ENCODE results near the gene LIMS1.
A peak's percentile ranks its signal among the peaks of the same experiment; 100 is the strongest.
"Not testable (repeated sequence)": the region's sequence is repeated elsewhere in the genome, so short reads cannot be mapped to it uniquely, and the experiment has no call there.

Gene LIMS1

DNA sequence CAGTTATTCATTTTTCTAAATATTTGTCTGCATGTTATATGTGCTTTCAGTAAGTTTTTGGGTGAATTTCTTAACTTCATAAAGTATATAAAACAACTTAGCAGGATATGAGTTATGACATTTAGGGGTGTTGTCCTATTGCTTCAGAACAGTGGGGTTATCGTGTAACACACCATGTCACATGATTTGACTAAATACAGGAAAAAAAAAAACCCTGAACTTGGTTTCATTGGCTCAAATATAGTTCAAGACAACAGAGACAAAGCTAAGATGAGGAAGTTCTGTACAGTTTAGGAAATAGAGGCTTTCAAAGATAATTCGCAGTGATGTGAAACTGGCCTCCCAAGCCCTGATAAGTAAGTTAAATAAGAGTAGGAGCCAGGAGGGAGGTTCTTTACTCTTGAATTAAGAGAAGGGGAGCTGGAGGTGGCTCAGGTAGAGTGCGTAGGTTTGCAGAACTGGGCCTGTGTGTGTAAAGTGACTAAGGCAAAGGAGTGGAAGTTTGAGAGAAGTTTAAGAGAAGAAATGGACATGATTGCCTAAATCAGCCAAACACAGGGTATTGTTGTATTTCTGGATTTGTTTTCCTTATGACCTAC lies 53.9 kb downstream of the LIMS1 start:
- no peak for DNase-seq (ENCODE audit: low spot score)

- no peak for DNase-seq (ENCODE audit: low spot score)
Measured at GRCh38 chr2:108589372-108589771, 55.1 kb downstream of the LIMS1 start.

DNA sequence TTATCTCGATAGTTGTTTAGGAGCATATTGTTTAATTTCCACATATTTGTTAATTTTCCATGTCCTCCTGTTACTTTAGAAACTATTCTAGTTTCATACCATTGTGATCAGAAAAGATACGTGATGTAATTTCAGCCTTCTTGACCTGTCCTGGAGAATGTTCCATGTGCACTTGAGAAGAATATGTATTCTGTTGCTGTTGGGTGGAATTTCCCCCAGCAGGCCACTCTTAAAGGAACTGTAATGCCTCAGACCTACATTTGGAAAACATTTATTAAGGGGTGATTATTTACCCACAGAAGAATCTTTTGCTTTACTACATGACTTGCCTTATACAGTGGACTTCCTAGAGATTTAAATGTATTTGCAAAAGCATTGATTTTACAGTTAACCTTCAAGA lies 55.5 kb downstream of the LIMS1 start:
- DNase-seq (ENCODE audit: low spot score) = no peak

GRCh38 chr2:108591163-108591562 lies 56.9 kb downstream of the LIMS1 start:
- no peak for DNase-seq (ENCODE audit: low spot score)

DNA sequence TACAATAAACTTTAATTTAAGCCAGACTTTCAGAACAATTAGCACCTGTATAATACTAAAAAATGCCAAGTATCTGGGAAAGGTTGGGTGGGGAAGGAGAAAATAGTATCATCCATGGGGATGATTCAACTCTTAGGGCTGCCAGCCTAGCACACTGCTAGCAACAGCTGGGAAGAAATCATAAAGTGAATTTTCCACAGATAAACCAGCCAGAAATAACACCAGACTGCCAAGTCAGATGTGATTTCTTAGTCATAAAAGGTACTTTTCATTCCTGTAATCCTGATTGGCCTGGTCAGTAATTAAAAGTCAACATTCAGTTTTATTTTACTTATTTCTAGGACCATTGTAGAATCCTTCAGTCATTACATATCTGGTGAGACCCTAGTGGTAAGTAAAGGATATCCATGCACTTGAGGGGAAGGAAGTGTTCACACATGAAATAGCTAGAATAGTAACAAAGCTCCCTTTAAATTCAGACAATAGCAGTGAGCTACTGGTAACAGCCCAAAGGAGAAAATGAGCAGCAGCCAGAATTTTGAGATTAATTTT lies 59.4 kb downstream of the LIMS1 start:
- no peak for DNase-seq (ENCODE audit: low spot score)

DNA sequence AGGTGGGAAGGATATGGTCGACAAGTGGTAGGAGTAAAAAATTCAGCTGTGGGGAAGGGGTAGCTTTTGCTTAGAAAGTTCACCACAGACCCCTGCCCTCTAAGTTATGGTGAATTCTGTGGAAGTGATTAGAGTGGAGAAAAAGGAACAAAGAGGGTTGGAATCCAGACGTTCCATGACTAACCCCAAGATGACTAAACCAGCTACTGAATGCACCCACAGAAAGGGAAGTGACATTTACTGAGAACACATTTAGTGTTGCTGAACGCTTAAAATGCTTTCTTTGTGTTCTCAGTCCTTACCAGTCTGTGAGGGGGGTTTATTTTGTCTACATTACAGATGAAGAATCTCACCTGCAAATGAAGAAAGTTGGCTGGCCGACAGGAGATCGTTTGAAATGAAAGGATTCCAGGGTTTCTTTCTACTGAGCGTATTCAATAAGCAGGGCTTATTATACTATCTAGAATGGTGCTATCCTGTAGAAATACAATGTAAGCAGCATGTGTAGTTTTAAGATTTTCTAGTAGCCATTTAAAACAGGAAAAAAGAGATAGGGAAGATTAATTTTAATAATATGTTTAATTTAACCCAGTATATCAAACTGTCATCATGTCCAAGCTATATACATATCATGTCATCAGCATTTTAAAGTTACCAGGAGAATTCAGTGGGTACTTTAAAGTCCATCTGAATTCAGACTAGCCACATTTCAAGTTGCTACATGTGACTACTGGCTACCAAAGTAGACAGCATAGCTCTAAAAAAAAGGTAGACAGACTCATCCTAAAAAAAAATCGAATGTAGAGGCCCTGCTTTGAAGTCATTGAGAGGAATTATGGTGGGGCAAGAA lies 60.1 kb downstream of the LIMS1 start:
- no peak for DNase-seq (ENCODE audit: low spot score)

- no peak for DNase-seq (ENCODE audit: low spot score)
Measured at GRCh38 chr2:108594982-108595464, 60.8 kb downstream of the LIMS1 start.

DNA sequence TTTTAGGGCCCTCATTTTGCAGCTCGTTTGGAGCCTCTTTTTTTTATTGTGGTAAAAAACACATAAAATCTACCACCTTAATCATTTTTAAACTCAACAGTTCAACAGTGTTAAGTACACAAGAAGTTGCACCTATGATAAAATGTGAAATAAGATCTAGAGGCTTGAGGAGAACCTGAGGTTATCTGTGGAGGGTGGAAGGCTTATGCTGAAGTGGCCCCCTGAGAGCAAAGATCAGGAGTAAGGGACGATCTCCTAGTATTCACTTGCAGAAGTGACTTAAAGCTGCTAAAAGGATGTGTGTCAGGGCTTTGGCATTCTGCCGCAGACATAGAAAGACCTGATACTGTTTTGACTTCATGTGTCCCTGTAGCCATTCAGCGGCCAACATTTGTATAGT lies 61.5 kb downstream of the LIMS1 start:
- DNase-seq (ENCODE audit: low spot score) = not testable (repeated sequence)

DNA sequence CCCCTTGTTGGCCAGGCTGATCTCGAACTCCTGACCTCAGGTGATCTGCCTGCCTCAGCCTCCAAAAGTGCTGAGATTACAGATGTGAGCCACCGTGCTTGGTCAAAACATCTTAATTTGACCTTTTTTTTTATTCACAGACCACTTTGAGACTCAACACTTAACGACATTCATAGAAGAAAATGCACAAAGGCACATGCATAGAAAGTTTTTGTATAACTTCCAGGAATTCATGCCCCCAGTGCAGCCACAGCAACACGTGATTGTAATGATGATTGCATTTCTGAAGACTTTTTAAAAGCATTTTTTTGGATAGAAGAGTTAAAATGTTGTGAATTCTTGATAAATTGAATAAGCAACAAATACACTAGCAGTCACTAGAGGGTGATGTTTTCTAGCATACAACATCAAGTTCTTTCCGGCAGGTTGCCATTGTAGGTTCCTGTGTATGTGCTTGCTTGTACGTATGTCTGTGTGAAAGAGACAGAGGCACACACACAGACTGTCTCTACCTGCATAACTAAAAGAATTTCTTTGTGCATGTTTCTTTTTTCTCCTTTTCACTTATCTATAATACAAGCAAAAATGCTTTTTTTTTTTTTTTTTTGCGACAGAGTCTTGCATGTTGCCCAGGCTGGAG lies 63.0 kb downstream of the LIMS1 start:
- not testable (repeated sequence) for DNase-seq (ENCODE audit: low spot score)

DNA sequence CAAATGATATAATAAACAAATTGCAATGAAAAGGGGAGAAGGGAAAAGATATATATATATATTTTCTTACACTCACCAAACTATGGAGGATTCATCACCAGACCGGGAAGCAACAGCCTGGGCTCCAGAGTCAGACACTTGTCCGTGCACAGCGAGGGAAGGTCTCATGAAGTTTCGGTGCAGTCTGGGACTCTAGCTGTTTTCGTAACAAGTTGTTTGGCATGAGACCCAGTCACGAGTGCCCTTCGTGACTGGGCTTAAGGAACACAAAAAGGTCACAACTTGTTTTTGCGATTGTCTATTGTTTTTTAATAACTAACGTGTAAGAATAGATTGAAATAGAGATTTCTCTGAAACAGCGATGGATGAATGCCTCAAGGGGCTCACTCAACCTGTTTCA lies 66.9 kb downstream of the LIMS1 start:
- not testable (repeated sequence) for DNase-seq (ENCODE audit: low spot score)

GRCh38 chr2:108602422-108602821 lies 68.2 kb downstream of the LIMS1 start:
- DNase-seq (ENCODE audit: low spot score) = no peak

- no peak for DNase-seq (ENCODE audit: low spot score)
Measured at GRCh38 chr2:108604196-108604595, 69.9 kb downstream of the LIMS1 start.

- no peak for DNase-seq (ENCODE audit: low spot score)
Measured at GRCh38 chr2:108605947-108606346, 71.7 kb downstream of the LIMS1 start.

GRCh38 chr2:108607706-108608301 lies 73.5 kb downstream of the LIMS1 start:
- DNase-seq (ENCODE audit: low spot score) = peak; percentile 51

DNA sequence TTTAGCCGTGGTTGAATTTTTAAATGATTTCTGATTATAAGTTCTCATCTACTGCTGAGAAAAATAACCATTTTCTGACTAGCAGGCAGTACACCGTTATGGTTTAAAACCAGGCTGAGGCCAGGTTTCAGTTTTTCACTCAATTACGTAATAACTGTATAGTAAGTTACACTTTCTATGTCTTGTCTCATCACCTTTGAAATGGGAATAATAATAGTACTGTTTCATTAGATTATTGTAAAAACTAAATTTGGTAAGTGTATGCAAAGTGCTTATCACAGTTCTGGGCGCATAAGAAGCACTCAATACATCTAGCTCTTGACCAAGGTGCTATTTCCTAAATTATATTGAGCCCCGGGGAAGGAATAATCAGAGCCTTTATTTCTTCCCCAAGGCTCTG lies 76.8 kb downstream of the LIMS1 start:
- DNase-seq (ENCODE audit: low spot score) = no peak

GRCh38 chr2:108612153-108612513 lies 77.9 kb downstream of the LIMS1 start:
- DNase-seq (ENCODE audit: low spot score) = peak; percentile 36

GRCh38 chr2:108612514-108613183 lies 78.4 kb downstream of the LIMS1 start:
- peak; percentile 59 for DNase-seq (ENCODE audit: low spot score)

- DNase-seq (ENCODE audit: low spot score) = no peak
Measured at GRCh38 chr2:108613261-108614042, 79.2 kb downstream of the LIMS1 start.

GRCh38 chr2:108614043-108614545 lies 79.8 kb downstream of the LIMS1 start:
- DNase-seq (ENCODE audit: low spot score) = no peak

GRCh38 chr2:108614659-108615058 lies 80.4 kb downstream of the LIMS1 start:
- no peak for DNase-seq (ENCODE audit: low spot score)
